Muscle of leg (tissue), 11 donors: ENCODE data around the gene SORBS1. TPM values are rescaled to one million over a fixed set of nuclear protein-coding genes. Genes with fewer than 3 reads are reported as not detected.

Source experiments
- DNase-seq: peaks from one replicate; pipeline ENCODE4 v3.0.0; 2013
- H3K27ac ChIP-seq: one replicate; pipeline ENCODE4 v1.5.1; 2013; ENCODE audit warnings: mild to moderate bottlenecking, low read length, control low read depth
- H3K27me3 ChIP-seq: one replicate; pipeline ENCODE4 v1.6.1; 2013; ENCODE audit warnings: low read length; ENCODE audit not compliant: control insufficient read depth, insufficient read depth
- H3K36me3 ChIP-seq: one replicate; pipeline ENCODE4 v1.6.1; 2013; ENCODE audit warnings: low read length; ENCODE audit not compliant: control insufficient read depth, insufficient read depth
- H3K4me1 ChIP-seq: one replicate; pipeline ENCODE4 v1.6.1; 2013; ENCODE audit warnings: low read length; ENCODE audit not compliant: control insufficient read depth, insufficient read depth
- H3K4me3 ChIP-seq: one replicate; pipeline ENCODE4 v1.5.1; 2013; ENCODE audit warnings: low read length, control low read depth
- H3K9me3 ChIP-seq: replicated peaks from 2 replicates; pipeline ENCODE4 v1.6.1; 2013; ENCODE audit warnings: low read depth, low read length; ENCODE audit not compliant: control insufficient read depth
- WGBS: methylation state at CpG from one replicate; pipeline ENCODE4 v1.1.5; 2013; ENCODE audit warnings: missing lambda C conversion rate; ENCODE audit not compliant: insufficient coverage; 5-methylcytosine and 5-hydroxymethylcytosine counted together
- polyA plus RNA-seq, 8 donors: library from polyadenylated mRNA; unstranded; fragments of 120-200 nt; gene quantifications; one replicate each; pipeline versions ENCODE4 v1.2.1 to v1.2.3, GENCODE V29; 2013; ENCODE audit warnings: inconsistent platforms in 1 of 8, low replicate concordance in 1 of 8; ENCODE audit not compliant: insufficient read length in 8 of 8, insufficient read depth in 1 of 8
- total RNA-seq: library from RNA; stranded (reverse); fragments of 120-200 nt; gene quantifications from one replicate; pipeline ENCODE4 v1.2.4, GENCODE V29; 2013

SORBS1 gene
- total and polyA plus RNA-seq, 9 donors, result 50.4 to 104 (median 57.8) TPM

DNA sequence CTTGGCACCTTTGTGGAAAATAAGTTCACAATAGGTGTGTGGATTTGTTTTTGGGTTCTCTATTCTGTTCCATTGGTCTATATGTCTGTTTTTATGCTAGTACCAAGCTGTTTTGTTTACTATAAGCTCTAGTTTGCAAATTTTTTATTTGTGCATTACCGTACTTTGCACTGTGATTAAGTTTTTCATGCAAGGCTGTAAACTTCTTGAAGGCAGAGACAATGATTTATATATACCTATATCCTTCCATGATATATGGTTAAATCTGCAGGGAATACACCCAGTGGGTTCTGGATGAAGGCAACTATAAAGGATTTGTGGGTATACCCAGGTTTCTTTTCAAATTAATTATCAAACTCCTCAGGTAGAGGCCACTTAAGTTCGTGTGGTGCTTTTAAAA is 178.6 kb downstream of the SORBS1 start:
- no peaks in the 10 kb centered on the region for H3K27me3 ChIP-seq
- peaks cover 17% of the 10 kb centered on the region for H3K36me3 ChIP-seq
- WGBS, result no CpG with 5 or more reads among the region's 2 CpGs
- H3K27ac ChIP-seq, result no peak overlapping the region
- DNase-seq, result no peak
- no peak overlapping the region for H3K4me3 ChIP-seq
- no peaks in the 10 kb centered on the region for H3K4me1 ChIP-seq
- no peaks in the 10 kb centered on the region for H3K9me3 ChIP-seq

- DNase-seq, result no peak
- Histone ChIP-seq H3K27me3 (no peaks in the 10 kb centered on the region), H3K36me3 (peaks cover 17% of the 10 kb centered on the region), H3K4me1 (no peaks in the 10 kb centered on the region), H3K4me3 (no peak overlapping the region), H3K9me3 (no peaks in the 10 kb centered on the region), H3K27ac (no peak overlapping the region)
These were observed 179.0 kb downstream of the SORBS1 start for GRCh38 chr10:95382174-95382573.

DNA sequence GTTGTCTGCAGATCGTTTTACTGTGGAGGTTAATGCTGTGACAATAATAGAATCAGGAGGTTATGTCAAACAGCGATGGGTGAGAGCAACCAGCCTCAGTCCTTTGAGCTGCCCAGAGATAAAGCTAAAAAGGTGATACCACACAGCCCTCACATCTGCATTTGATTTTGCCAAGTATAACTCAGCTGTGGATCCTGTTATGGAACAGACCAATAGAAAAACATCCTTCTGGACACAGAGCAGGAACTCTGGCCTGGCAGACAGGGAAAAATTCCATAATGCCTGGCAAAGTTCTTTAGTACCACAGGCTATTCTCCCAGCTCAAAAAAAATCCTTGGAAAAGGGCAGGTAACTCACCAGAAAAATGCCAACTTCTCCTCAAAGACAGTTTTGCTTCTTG is 183.2 kb downstream of the SORBS1 start:
- no peak overlapping the region for H3K4me3 ChIP-seq
- peaks cover 10% of the 10 kb centered on the region for H3K36me3 ChIP-seq
- H3K27me3 ChIP-seq, result no peaks in the 10 kb centered on the region
- H3K4me1 ChIP-seq, result no peaks in the 10 kb centered on the region
- no peak overlapping the region for H3K27ac ChIP-seq
- DNase-seq, result peak; percentile 41
- WGBS, result no CpG with 5 or more reads among the region's 2 CpGs
- H3K9me3 ChIP-seq, result no peaks in the 10 kb centered on the region

DNA sequence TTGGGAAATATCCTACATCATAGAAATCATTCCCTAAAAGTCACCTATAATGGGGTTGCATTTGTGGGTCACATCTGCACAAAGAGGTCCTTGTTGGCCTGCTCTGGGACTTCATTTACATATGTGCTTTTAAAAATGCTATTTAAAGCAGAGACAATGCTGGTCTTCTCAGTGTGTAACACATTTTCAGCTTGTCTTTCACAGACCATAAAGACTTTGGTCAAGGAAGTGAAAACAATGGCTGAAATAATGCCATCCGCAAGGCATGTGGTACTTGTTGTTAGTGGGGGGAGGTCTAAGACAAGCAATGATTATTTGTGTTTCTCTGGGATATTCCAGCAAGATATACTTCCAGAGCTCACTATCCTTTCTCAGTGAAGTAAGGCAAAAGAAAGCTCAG is 185.8 kb downstream of the SORBS1 start:
- Histone ChIP-seq H3K4me3 (no peak overlapping the region), H3K27me3 (no peaks in the 10 kb centered on the region), H3K4me1 (no peaks in the 10 kb centered on the region), H3K9me3 (no peaks in the 10 kb centered on the region), H3K36me3 (peaks cover 13% of the 10 kb centered on the region), H3K27ac (no peak overlapping the region)
- WGBS, result no CpG with 5 or more reads among the region's 1 CpG
- DNase-seq, result no peak

DNA sequence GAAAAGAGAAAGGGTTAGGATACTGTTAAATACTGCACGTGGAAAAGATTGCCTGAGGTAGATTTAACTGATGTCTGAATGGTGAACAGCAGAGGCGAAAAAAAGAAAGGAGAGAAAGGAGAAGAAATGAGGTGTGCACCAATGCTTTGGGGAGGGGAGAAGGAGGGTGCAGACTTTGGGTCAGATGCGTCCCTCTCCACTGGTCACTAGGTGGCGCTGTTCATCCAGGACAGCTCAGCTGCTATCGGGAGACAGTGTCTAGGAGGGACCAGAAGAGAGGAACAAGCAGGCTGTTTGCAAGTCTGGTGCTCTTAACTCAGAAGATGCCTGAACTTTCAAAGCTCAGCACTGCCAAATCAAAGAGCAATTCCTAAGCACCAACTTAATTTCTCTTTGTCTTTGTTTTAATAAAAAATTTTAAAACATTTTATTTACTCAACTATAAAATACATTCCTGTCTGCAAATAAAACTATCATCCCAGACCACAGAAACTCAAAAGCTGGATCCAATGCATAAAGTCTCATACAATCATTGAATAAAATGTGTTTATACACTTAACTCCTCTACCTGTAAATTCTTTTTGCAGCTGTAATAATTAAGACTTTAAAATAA is 186.5 kb downstream of the SORBS1 start:
- 11% methylated on average over 3 of the region's 5 CpGs for WGBS
- Histone ChIP-seq H3K27me3 (no peaks in the 10 kb centered on the region), H3K4me3 (no peak overlapping the region), H3K4me1 (no peaks in the 10 kb centered on the region), H3K36me3 (peaks cover 9% of the 10 kb centered on the region), H3K9me3 (no peaks in the 10 kb centered on the region), H3K27ac (no peak overlapping the region)
- DNase-seq, result peak; percentile 83

DNA sequence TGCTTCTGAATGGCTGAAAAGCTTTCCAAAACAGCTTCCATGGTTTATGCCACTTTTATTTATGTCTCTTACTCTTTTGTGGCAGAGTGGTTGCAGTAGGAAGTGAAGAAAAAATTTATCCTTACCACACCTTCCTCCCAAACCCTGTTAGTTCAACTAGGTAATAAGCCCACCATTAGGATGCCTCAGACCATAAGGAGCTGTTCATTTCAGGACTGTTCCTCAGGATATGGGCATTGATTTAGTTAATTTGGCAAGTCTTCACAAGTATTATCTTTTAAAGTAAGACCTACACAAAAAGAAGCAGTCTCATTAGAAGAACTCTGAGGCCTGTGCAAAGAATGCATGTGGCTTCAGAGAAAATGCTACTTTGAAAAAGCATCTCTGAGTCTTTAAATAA is 187.5 kb downstream of the SORBS1 start:
- peaks cover 9% of the 10 kb centered on the region for H3K36me3 ChIP-seq
- H3K4me3 ChIP-seq, result no peak overlapping the region
- H3K4me1 ChIP-seq, result no peaks in the 10 kb centered on the region
- no peak for DNase-seq
- H3K27me3 ChIP-seq, result no peaks in the 10 kb centered on the region
- H3K27ac ChIP-seq, result no peak overlapping the region
- no peaks in the 10 kb centered on the region for H3K9me3 ChIP-seq

GRCh38 chr10:95364342-95364741 is 196.8 kb downstream of the SORBS1 start:
- Histone ChIP-seq H3K9me3 (no peaks in the 10 kb centered on the region), H3K4me1 (no peaks in the 10 kb centered on the region), H3K36me3 (peaks cover 2% of the 10 kb centered on the region), H3K4me3 (no peak overlapping the region), H3K27me3 (no peaks in the 10 kb centered on the region), H3K27ac (no peak overlapping the region)
- WGBS, result no CpG with 5 or more reads among the region's 6 CpGs
- DNase-seq, result no peak

DNA sequence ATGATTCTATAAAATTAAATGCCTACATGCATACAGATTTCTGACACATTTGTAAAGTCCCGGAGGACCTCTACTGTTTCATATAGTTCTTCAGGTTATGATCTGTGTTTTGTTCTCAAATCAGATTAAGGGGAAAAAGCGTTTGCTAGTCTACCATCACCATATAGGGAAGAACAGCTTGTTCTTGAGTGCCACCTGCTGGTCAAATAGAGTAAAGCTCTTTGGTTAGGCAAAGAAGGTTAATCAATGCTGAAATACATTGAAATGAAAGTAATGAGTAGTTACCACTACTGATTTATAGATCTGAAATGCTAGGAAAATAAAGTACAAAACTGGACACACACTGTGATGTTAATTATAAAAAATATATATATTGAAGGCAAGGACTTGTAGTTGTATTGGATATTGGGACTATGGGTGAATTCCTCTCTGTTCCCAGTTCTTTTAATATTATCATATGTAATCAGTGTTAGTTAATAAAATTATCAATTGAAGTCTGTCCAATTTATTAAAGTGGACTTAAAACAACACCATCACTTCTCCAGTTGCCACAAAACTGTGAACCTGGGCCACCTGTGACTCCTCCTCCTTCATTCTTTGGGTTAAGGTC is 197.8 kb downstream of the SORBS1 start:
- H3K27me3 ChIP-seq, result no peaks in the 10 kb centered on the region
- peak; percentile 77 for DNase-seq
- no CpG with 5 or more reads among the region's 2 CpGs for WGBS
- H3K9me3 ChIP-seq, result no peaks in the 10 kb centered on the region
- peaks cover 2% of the 10 kb centered on the region for H3K36me3 ChIP-seq
- H3K4me3 ChIP-seq, result no peak overlapping the region
- no peak overlapping the region for H3K27ac ChIP-seq
- H3K4me1 ChIP-seq, result no peaks in the 10 kb centered on the region

- H3K4me3 ChIP-seq, result no peak overlapping the region
- no peak for DNase-seq
- H3K27me3 ChIP-seq, result no peaks in the 10 kb centered on the region
- H3K9me3 ChIP-seq, result no peaks in the 10 kb centered on the region
- H3K27ac ChIP-seq, result no peak overlapping the region
- peaks cover 17% of the 10 kb centered on the region for H3K36me3 ChIP-seq
- H3K4me1 ChIP-seq, result no peaks in the 10 kb centered on the region
These were observed 201.0 kb downstream of the SORBS1 start for GRCh38 chr10:95360122-95360714.

DNA sequence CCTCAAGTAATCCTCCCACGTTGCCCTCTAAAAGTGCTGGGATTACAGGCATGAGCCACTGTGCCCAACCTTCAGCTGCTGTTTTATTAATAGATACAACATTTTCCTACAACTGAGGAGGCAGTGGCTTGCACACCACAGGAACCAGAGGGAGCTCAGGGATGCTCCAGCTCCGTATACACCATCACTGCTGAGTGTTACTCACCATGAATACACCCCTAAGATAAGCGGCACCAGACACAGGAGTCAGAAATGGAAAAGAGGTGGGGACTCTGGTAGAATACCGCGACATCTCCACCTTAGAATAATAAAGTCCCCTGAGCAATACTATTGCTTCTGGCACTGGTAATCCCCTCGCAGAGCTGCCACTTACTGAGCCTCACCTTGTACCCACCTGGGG is 201.7 kb downstream of the SORBS1 start:
- Histone ChIP-seq H3K4me1 (no peaks in the 10 kb centered on the region), H3K27ac (no peak overlapping the region), H3K9me3 (no peaks in the 10 kb centered on the region), H3K27me3 (no peaks in the 10 kb centered on the region), H3K36me3 (peaks cover 17% of the 10 kb centered on the region), H3K4me3 (no peak overlapping the region)
- DNase-seq, result no peak
- no CpG with 5 or more reads among the region's 6 CpGs for WGBS
